GM23338 (cell line): ENCODE measurements around the gene ATP6V1A. TPM values are rescaled to one million over a fixed set of nuclear protein-coding genes. Genes with fewer than 3 reads are reported as not detected.

ENCODE experiments used
- ATAC-seq: fragments of 200-7000 bp; cut with Tn5 transposase; 3 replicates; pipeline ENCODE4 v1.9.1; 2020
- DNase-seq: peaks from one replicate; pipeline ENCODE4 v3.0.0-alpha.2; 2015; ENCODE audit warnings: low spot score
- H2AFZ ChIP-seq: fragments of 200-600 bp; sonication (generic); 2 replicates; pipeline ENCODE4 v1.8.0; 2016; ENCODE audit warnings: antibody characterized with exemption, mild to moderate bottlenecking, moderate library complexity
- H3F3A ChIP-seq: fragments of 200-600 bp; sonication (generic); replicated peaks from 2 replicates; pipeline ENCODE4 v1.8.0; 2017; ENCODE audit warnings: antibody characterized with exemption, mixed run types, low read depth
- H3K27ac ChIP-seq: fragments of 200-600 bp; sonication (generic); 2 replicates; pipeline ENCODE4 v1.6.1; 2016; ENCODE audit warnings: low read depth
- H3K27me3 ChIP-seq: fragments of 200-600 bp; sonication (generic); 2 replicates; pipeline ENCODE4 v1.8.0; 2016; ENCODE audit warnings: mild to moderate bottlenecking, mixed run types, moderate library complexity; ENCODE audit not compliant: insufficient read depth
- H3K36me3 ChIP-seq: fragments of 200-600 bp; sonication (generic); 2 replicates; pipeline ENCODE4 v1.8.0; 2016; ENCODE audit warnings: mild to moderate bottlenecking; ENCODE audit not compliant: insufficient read depth
- H3K4me1 ChIP-seq: fragments of 200-600 bp; sonication (generic); 2 replicates; pipeline ENCODE4 v1.8.0; 2016; ENCODE audit warnings: mild to moderate bottlenecking, moderate library complexity; ENCODE audit not compliant: insufficient read depth
- H3K4me2 ChIP-seq: fragments of 200-600 bp; sonication (generic); 2 replicates; pipeline ENCODE4 v1.7.1; 2017; ENCODE audit warnings: mixed run types
- H3K4me3 ChIP-seq: fragments of 200-600 bp; sonication (generic); 2 replicates; pipeline ENCODE4 v1.6.1; 2016; ENCODE audit warnings: mixed run types
- H3K79me2 ChIP-seq: fragments of 200-600 bp; sonication (generic); replicated peaks from 2 replicates; pipeline ENCODE4 v1.8.0; 2017; ENCODE audit warnings: mild to moderate bottlenecking; ENCODE audit not compliant: insufficient read depth
- H3K9me2 ChIP-seq: fragments of 200-600 bp; sonication (generic); 2 replicates; pipeline ENCODE4 v1.8.0; 2017; ENCODE audit not compliant: insufficient read depth
- H4K20me1 ChIP-seq: fragments of 200-600 bp; sonication (generic); replicated peaks from 2 replicates; pipeline ENCODE4 v1.8.0; 2017; ENCODE audit warnings: mild to moderate bottlenecking; ENCODE audit not compliant: insufficient read depth
- H3K27ac Mint-ChIP-seq: 2 replicates; pipeline ENCODE4 v1.8.0; 2020; ENCODE audit warnings: inconsistent platforms, mild to moderate bottlenecking, moderate library complexity, mixed read lengths
- H3K27me3 Mint-ChIP-seq: 3 replicates; pipeline ENCODE4 v1.8.0; 2022; ENCODE audit warnings: low read depth, mild to moderate bottlenecking, moderate library complexity, mixed read lengths, inconsistent platforms; ENCODE audit not compliant: insufficient read depth, poor library complexity
- H3K36me3 Mint-ChIP-seq: 3 replicates; pipeline ENCODE4 v1.8.0; 2021; ENCODE audit warnings: low read depth, mild to moderate bottlenecking, inconsistent platforms, moderate library complexity, mixed read lengths
- H3K4me1 Mint-ChIP-seq: 3 replicates; pipeline ENCODE4 v1.8.0; 2020; ENCODE audit warnings: mild to moderate bottlenecking, inconsistent platforms, mixed read lengths
- H3K4me3 Mint-ChIP-seq: 3 replicates; pipeline ENCODE4 v1.8.0; 2021; ENCODE audit warnings: moderate library complexity, mild to moderate bottlenecking, inconsistent platforms, mixed read lengths
- H3K9me3 Mint-ChIP-seq: 3 replicates; pipeline ENCODE4 v1.8.0; 2020; ENCODE audit warnings: moderate library complexity, mild to moderate bottlenecking, inconsistent platforms, mixed read lengths
- CREB1 ChIP-seq: fragments of 250-450 bp; sonication (Bioruptor Pico); IDR thresholded peaks from 2 replicates; pipeline ENCODE4 v1.5.0; 2020; ENCODE audit warnings: low read depth, mild to moderate bottlenecking, moderate library complexity
- EZH2 ChIP-seq: fragments of 200-600 bp; sonication (generic); IDR thresholded peaks from one replicate; pipeline ENCODE4 v1.8.0; 2017; ENCODE audit warnings: antibody characterized with exemption, mild to moderate bottlenecking, low read depth; ENCODE audit not compliant: unreplicated experiment
- EZH2phosphoT487 ChIP-seq: fragments of 200-600 bp; sonication (generic); IDR thresholded peaks from one replicate; pipeline ENCODE4 v1.8.1; 2018; ENCODE audit warnings: antibody characterized with exemption; ENCODE audit not compliant: unreplicated experiment
- JUNB ChIP-seq: IDR thresholded peaks from one replicate; pipeline ENCODE4 v1.6.1; 2016; ENCODE audit warnings: antibody characterized with exemption; ENCODE audit not compliant: unreplicated experiment
- NANOG ChIP-seq: IDR thresholded peaks from 2 replicates; pipeline ENCODE4 v1.6.1; 2016; ENCODE audit warnings: antibody characterized with exemption, borderline replicate concordance
- POLR2AphosphoS5 ChIP-seq: IDR thresholded peaks from 2 replicates; pipeline ENCODE4 v1.6.1; 2016; ENCODE audit warnings: antibody characterized with exemption, low read depth
- STAT1 ChIP-seq: IDR thresholded peaks from one replicate; pipeline ENCODE4 v1.6.1; 2016; ENCODE audit warnings: antibody characterized with exemption; ENCODE audit not compliant: unreplicated experiment
- ZNF114 ChIP-seq: fragments of 250-450 bp; sonication (Bioruptor Pico); IDR thresholded peaks from 2 replicates; pipeline ENCODE4 v1.5.0; 2020; ENCODE audit warnings: mild to moderate bottlenecking, moderate library complexity
- ZNF331 ChIP-seq: fragments of 250-450 bp; sonication (Bioruptor Pico); IDR thresholded peaks from 2 replicates; pipeline ENCODE4 v1.5.0; 2020; ENCODE audit warnings: low read depth, mild to moderate bottlenecking, moderate library complexity
- polyA plus RNA-seq: library from polyadenylated mRNA; unstranded; fragments of >200 nt; fragmentation: Nextera tagmentation; extraction: Ambion mirVana; gene quantifications from 2 replicates; pipeline ENCODE4 v1.2.1, GENCODE V29; 2016
- total RNA-seq: library from RNA; depleted of rRNA; stranded (reverse); fragments of >200 nt; shearing (Covaris generic); gene quantifications from 2 replicates; pipeline ENCODE4 v1.2.3, GENCODE V29; 2014
- TF ChIP-seq, protein P1 (sequence below): fragments of 250-450 bp; sonication (Bioruptor Pico); IDR thresholded peaks from 2 replicates; pipeline ENCODE4 v1.5.0; 2020; ENCODE audit warnings: mild to moderate bottlenecking, moderate library complexity
- TF ChIP-seq, protein P2 (sequence below): IDR thresholded peaks from 2 replicates; pipeline ENCODE4 v1.6.1; 2016; ENCODE audit warnings: antibody characterized with exemption
- TF ChIP-seq, protein P3 (sequence below), 2 experiments: fragments of 200-600 bp in 1 of 2; sonication (generic) in 1 of 2; conservative IDR thresholded peaks; 2 replicates each; pipeline versions ENCODE4 v1.5.1 to v1.6.1; 2016 to 2017; ENCODE audit warnings: antibody characterized with exemption in 2 of 2, low read depth in 2 of 2, mild to moderate bottlenecking in 2 of 2, moderate library complexity in 1 of 2
- TF ChIP-seq, protein P4 (sequence below): IDR thresholded peaks from one replicate; pipeline ENCODE4 v1.6.1; 2018; ENCODE audit warnings: antibody characterized with exemption; ENCODE audit not compliant: unreplicated experiment

ATP6V1A gene
- total and polyA plus RNA-seq, 2 experiments from 2014 or later, result 38.0 to 87.3 TPM

DNA sequence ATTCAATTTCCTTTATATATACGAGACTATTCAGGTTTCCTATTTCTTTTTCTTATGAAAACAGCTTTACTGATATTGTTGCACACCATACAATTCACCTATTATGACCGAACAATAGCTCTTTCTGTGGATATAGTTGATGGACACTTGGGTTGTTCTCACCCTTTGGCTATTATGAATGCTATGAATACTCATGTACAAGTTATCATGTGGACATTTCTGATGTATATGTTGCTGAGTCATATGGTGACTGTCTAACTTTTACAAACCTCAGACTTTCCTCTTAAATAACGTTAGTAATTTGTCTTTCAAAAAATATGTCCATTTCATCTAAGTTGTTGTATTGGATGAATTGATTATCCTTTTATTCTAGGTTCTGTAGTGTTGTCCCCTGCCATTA, 34.7 kb upstream of the ATP6V1A start:
- H3K36me3 ChIP-seq, result no peaks in the 10 kb centered on the region
- H4K20me1 ChIP-seq, result 0 out of 2 replicates have a peak, but pooled peaks cover 4% of the 10 kb centered on the region
- no peaks in the 10 kb centered on the region for H3K4me1 Mint-ChIP-seq
- no peaks in the 10 kb centered on the region for H3K79me2 ChIP-seq
- no peaks in the 10 kb centered on the region for H3K9me2 ChIP-seq
- DNase-seq (no peak), ATAC-seq (no peak)
- H3K27me3 ChIP-seq, result no peaks in the 10 kb centered on the region
- H3K36me3 Mint-ChIP-seq, result no peaks in the 10 kb centered on the region
- no peak overlapping the region for H3K4me2 ChIP-seq
- no peak overlapping the region for H3K4me3 Mint-ChIP-seq
- no peaks in the 10 kb centered on the region for H3K4me1 ChIP-seq
- TF ChIP-seq ZNF114 (CRISPR knock-in tag) (no peak), CREB1 (CRISPR knock-in tag) (no peak), STAT1 (no peak), EZH2phosphoT487 (no peak), JUNB (no peak), POLR2AphosphoS5 (no peak), ZNF331 (CRISPR knock-in tag) (no peak), NANOG (no peak), EZH2 (no peak)
- TF ChIP-seq, protein P1, sequence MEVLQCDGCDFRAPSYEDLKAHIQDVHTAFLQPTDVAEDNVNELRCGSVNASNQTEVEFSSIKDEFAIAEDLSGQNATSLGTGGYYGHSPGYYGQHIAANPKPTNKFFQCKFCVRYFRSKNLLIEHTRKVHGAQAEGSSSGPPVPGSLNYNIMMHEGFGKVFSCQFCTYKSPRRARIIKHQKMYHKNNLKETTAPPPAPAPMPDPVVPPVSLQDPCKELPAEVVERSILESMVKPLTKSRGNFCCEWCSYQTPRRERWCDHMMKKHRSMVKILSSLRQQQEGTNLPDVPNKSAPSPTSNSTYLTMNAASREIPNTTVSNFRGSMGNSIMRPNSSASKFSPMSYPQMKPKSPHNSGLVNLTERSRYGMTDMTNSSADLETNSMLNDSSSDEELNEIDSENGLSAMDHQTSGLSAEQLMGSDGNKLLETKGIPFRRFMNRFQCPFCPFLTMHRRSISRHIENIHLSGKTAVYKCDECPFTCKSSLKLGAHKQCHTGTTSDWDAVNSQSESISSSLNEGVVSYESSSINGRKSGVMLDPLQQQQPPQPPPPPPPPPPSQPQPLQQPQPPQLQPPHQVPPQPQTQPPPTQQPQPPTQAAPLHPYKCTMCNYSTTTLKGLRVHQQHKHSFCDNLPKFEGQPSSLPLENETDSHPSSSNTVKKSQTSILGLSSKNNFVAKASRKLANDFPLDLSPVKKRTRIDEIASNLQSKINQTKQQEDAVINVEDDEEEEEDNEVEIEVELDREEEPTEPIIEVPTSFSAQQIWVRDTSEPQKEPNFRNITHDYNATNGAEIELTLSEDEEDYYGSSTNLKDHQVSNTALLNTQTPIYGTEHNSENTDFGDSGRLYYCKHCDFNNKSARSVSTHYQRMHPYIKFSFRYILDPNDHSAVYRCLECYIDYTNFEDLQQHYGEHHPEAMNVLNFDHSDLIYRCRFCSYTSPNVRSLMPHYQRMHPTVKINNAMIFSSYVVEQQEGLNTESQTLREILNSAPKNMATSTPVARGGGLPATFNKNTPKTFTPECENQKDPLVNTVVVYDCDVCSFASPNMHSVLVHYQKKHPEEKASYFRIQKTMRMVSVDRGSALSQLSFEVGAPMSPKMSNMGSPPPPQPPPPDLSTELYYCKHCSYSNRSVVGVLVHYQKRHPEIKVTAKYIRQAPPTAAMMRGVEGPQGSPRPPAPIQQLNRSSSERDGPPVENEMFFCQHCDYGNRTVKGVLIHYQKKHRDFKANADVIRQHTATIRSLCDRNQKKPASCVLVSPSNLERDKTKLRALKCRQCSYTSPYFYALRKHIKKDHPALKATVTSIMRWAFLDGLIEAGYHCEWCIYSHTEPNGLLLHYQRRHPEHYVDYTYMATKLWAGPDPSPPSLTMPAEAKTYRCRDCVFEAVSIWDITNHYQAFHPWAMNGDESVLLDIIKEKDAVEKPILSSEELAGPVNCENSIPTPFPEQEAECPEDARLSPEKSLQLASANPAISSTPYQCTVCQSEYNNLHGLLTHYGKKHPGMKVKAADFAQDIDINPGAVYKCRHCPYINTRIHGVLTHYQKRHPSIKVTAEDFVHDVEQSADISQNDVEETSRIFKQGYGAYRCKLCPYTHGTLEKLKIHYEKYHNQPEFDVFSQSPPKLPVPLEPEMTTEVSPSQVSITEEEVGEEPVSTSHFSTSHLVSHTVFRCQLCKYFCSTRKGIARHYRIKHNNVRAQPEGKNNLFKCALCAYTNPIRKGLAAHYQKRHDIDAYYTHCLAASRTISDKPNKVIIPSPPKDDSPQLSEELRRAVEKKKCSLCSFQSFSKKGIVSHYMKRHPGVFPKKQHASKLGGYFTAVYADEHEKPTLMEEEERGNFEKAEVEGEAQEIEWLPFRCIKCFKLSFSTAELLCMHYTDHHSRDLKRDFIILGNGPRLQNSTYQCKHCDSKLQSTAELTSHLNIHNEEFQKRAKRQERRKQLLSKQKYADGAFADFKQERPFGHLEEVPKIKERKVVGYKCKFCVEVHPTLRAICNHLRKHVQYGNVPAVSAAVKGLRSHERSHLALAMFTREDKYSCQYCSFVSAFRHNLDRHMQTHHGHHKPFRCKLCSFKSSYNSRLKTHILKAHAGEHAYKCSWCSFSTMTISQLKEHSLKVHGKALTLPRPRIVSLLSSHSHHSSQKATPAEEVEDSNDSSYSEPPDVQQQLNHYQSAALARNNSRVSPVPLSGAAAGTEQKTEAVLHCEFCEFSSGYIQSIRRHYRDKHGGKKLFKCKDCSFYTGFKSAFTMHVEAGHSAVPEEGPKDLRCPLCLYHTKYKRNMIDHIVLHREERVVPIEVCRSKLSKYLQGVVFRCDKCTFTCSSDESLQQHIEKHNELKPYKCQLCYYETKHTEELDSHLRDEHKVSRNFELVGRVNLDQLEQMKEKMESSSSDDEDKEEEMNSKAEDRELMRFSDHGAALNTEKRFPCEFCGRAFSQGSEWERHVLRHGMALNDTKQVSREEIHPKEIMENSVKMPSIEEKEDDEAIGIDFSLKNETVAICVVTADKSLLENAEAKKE (CRISPR knock-in tag), result no peak
- TF ChIP-seq, protein P2, sequence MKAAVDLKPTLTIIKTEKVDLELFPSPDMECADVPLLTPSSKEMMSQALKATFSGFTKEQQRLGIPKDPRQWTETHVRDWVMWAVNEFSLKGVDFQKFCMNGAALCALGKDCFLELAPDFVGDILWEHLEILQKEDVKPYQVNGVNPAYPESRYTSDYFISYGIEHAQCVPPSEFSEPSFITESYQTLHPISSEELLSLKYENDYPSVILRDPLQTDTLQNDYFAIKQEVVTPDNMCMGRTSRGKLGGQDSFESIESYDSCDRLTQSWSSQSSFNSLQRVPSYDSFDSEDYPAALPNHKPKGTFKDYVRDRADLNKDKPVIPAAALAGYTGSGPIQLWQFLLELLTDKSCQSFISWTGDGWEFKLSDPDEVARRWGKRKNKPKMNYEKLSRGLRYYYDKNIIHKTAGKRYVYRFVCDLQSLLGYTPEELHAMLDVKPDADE, result no peak
- TF ChIP-seq, protein P3, sequence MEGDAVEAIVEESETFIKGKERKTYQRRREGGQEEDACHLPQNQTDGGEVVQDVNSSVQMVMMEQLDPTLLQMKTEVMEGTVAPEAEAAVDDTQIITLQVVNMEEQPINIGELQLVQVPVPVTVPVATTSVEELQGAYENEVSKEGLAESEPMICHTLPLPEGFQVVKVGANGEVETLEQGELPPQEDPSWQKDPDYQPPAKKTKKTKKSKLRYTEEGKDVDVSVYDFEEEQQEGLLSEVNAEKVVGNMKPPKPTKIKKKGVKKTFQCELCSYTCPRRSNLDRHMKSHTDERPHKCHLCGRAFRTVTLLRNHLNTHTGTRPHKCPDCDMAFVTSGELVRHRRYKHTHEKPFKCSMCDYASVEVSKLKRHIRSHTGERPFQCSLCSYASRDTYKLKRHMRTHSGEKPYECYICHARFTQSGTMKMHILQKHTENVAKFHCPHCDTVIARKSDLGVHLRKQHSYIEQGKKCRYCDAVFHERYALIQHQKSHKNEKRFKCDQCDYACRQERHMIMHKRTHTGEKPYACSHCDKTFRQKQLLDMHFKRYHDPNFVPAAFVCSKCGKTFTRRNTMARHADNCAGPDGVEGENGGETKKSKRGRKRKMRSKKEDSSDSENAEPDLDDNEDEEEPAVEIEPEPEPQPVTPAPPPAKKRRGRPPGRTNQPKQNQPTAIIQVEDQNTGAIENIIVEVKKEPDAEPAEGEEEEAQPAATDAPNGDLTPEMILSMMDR (conservative IDR thresholded peaks at IDR 0.05; ENCODE audit: low read depth in 2 of 2), result no peak
- TF ChIP-seq, protein P4, sequence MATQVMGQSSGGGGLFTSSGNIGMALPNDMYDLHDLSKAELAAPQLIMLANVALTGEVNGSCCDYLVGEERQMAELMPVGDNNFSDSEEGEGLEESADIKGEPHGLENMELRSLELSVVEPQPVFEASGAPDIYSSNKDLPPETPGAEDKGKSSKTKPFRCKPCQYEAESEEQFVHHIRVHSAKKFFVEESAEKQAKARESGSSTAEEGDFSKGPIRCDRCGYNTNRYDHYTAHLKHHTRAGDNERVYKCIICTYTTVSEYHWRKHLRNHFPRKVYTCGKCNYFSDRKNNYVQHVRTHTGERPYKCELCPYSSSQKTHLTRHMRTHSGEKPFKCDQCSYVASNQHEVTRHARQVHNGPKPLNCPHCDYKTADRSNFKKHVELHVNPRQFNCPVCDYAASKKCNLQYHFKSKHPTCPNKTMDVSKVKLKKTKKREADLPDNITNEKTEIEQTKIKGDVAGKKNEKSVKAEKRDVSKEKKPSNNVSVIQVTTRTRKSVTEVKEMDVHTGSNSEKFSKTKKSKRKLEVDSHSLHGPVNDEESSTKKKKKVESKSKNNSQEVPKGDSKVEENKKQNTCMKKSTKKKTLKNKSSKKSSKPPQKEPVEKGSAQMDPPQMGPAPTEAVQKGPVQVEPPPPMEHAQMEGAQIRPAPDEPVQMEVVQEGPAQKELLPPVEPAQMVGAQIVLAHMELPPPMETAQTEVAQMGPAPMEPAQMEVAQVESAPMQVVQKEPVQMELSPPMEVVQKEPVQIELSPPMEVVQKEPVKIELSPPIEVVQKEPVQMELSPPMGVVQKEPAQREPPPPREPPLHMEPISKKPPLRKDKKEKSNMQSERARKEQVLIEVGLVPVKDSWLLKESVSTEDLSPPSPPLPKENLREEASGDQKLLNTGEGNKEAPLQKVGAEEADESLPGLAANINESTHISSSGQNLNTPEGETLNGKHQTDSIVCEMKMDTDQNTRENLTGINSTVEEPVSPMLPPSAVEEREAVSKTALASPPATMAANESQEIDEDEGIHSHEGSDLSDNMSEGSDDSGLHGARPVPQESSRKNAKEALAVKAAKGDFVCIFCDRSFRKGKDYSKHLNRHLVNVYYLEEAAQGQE, result no peak
- H2AFZ ChIP-seq, result no peak overlapping the region
- no peak overlapping the region for H3K27ac Mint-ChIP-seq
- no peaks in the 10 kb centered on the region for H3F3A ChIP-seq
- no peak overlapping the region for H3K4me3 ChIP-seq
- H3K9me3 Mint-ChIP-seq, result no peaks in the 10 kb centered on the region
- H3K27ac ChIP-seq, result no peak overlapping the region
- H3K27me3 Mint-ChIP-seq, result peaks cover 8% of the 10 kb centered on the region
